ENCODE data around the gene SQSTM1. TPM values are rescaled to one million over a fixed set of nuclear protein-coding genes. Genes with fewer than 3 reads are reported as not detected.
A peak's percentile ranks its signal among the peaks of the same experiment; 100 is the strongest.

SQSTM1 gene
- total and polyA plus RNA-seq, 12 donors = 131 to 466 (median 387) TPM

DNA sequence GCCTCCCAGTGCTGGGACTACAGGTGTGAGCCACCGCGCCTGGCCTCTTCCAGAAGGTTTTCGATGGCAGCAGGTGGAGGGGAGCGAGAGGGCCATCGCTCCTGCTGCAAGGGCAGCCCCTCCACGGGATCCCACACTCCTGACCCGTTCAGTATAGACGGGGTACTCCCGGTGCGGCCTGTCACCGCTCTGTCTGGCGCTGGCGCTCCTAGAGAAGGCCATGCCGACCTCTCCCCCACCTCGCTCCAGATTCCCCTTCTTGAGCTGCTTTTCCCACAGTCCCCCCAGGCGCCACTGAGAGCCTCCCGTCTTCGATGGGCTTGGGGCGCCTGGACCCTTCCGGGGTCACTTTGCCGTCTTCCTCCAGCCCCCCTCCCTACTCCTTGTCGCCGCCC lies 4.3 kb upstream of the SQSTM1 start:
- no peaks in the 10 kb centered on the region for H3K9me3 ChIP-seq
- WGBS, 2 donors = 49 to 56% methylated on average over 23 of the region's 23 CpGs
- DNase-seq = peak in 1 of 2 donors; percentile 18
- no peaks in the 10 kb centered on the region for H3K27me3 ChIP-seq
- H3K4me3 ChIP-seq = peak overlapping the region; percentile 18 to 64 (median 58)
- peaks cover 12 to 43% (median 39%) of the 10 kb centered on the region in 9 donors for H3K4me1 ChIP-seq
- intact Hi-C loops (cut with DNase I) = no loop called here
- H3K36me3 ChIP-seq = peaks cover 0 to 23% (median 0%) of the 10 kb centered on the region in 9 donors
- no peak for ATAC-seq
- peak overlapping the region in 8 of 10 donors; percentile 10 to 100 (median 79) for H3K27ac ChIP-seq
- TF ChIP-seq, protein P1, sequence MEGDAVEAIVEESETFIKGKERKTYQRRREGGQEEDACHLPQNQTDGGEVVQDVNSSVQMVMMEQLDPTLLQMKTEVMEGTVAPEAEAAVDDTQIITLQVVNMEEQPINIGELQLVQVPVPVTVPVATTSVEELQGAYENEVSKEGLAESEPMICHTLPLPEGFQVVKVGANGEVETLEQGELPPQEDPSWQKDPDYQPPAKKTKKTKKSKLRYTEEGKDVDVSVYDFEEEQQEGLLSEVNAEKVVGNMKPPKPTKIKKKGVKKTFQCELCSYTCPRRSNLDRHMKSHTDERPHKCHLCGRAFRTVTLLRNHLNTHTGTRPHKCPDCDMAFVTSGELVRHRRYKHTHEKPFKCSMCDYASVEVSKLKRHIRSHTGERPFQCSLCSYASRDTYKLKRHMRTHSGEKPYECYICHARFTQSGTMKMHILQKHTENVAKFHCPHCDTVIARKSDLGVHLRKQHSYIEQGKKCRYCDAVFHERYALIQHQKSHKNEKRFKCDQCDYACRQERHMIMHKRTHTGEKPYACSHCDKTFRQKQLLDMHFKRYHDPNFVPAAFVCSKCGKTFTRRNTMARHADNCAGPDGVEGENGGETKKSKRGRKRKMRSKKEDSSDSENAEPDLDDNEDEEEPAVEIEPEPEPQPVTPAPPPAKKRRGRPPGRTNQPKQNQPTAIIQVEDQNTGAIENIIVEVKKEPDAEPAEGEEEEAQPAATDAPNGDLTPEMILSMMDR (IDR thresholded peaks at IDR 0.05) = no peak

DNA sequence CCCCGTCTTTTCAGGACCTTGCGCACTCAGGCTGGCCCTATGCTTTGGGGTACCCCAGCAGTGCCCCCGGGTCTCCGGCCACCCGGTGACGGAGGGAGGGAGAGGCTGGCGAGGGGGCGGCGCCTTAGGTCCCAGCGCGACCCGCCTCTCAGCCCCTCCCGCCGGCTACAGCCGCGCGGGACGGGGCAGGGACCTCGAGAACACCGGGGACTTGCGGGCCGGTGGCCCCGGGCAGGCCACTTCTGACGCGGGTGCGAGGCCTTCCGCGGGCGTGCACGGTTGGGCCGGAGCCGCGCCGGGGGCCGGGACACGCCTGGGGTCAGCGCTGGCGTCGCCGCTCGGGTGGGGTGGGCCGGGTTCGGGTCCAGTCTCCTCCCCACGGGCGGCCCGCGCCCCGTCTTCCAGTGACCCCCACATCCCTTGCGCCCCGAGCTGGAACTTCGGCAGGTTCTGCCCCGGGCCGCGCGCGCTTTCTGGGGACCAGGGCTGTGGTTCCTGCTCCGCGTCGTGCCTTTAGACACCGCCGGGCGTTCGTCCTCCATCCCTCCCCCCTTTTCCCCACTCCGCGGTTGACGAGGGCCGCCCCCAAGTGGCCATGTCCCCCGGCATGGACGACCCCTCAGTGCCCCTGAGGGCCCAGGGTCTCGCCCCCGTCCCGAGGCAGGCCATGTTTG lies 3.8 kb upstream of the SQSTM1 start:
- Histone ChIP-seq H3K27me3 (no peaks in the 10 kb centered on the region), H3K4me1 (peaks cover 12 to 45% (median 40%) of the 10 kb centered on the region in 9 donors), H3K9me3 (no peaks in the 10 kb centered on the region), H3K4me3 (peak overlapping the region; percentile 18 to 64 (median 58)), H3K27ac (peak overlapping the region in 8 of 10 donors; percentile 25 to 100 (median 98)), H3K36me3 (peaks cover 0 to 24% (median 0%) of the 10 kb centered on the region in 9 donors)
- DNase-seq (peak in 1 of 2 donors; percentile 43), ATAC-seq (no peak)
- intact Hi-C loops (cut with DNase I) = no loop called here
- 1 to 2% methylated on average over 63 to 72 of the region's 72 CpGs for WGBS, 2 donors
- TF ChIP-seq, protein P1 (IDR thresholded peaks at IDR 0.05) = peak in 3 of 9 donors; percentile 21 to 30 (median 25)

DNA sequence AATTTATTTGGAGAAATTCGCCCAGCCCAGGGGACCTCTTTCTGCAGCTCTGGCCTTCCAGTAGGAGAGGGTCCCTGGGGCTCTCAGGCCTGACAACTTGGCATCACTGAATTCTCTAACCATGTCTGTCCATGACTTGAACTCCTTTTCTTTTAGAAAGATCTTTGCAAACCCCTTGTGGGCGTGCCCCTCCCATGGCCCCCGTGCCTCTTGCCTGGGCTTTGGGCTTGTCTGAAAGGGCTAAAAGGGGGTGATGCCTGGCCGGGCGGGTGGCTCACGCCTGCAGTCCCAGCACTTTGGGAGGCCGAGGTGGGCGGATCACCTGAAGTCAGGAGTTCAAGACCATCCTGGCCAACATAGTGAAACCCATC lies 3.2 kb upstream of the SQSTM1 start:
- peak overlapping the region in 7 of 10 donors; percentile 58 to 100 (median 99) for H3K27ac ChIP-seq
- WGBS, 2 donors = 86 to 88% methylated on average over 8 of the region's 8 CpGs
- H3K9me3 ChIP-seq = no peaks in the 10 kb centered on the region
- no peak for ATAC-seq
- peak overlapping the region; percentile 18 to 64 (median 58) for H3K4me3 ChIP-seq
- peak in 1 of 2 donors; percentile 13 for DNase-seq
- TF ChIP-seq, protein P1 (IDR thresholded peaks at IDR 0.05) = no peak
- intact Hi-C loops (cut with DNase I) = no loop called here
- H3K36me3 ChIP-seq = peaks cover 0 to 24% (median 0%) of the 10 kb centered on the region in 9 donors
- peaks cover 17 to 50% (median 46%) of the 10 kb centered on the region in 9 donors for H3K4me1 ChIP-seq
- no peaks in the 10 kb centered on the region for H3K27me3 ChIP-seq

DNA sequence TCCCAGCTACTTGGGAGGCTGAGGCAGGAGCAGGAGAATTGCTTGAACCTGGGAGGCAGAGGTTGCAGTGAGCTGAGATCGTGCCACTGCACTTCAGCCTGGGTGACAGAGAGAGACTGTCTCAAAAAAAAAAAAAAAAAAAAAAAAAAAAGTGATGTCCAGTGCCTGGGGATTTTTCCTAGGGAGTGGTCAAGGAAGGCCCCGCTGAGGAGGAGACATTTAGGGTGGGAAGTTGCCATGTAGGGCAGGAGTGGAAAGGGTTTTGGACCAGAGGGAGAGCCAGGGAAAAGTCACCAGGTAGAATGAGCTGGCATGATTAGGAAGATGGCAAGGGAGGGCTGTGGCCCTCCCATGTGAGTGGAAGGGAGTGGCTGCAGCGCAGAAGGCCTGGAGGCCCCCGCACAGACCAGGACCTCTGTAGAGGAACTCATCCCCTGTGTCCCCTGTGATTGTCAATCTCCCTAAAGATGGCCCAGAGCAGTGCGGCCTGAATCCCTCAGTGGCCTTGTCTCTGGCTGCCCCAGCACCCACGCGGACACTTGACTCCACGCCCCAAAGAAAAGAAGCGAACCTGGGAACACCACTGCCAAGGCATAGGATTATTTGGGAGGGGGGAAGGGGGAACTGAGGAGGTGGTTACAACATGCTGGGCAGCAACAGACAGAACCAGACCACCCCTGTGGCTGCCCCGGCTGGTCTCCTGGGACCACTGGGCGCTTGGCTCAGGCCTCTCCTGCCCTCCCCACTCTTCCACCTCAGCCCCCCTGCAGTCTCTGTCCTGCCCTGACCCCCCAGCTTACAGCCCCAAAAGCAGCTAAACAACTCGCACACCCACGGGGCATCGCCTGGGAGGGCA lies 2.6 kb upstream of the SQSTM1 start:
- H3K27ac ChIP-seq = peak overlapping the region; percentile 97 to 100 (median 100)
- TF ChIP-seq, protein P1 (IDR thresholded peaks at IDR 0.05) = no peak
- H3K4me3 ChIP-seq = peak overlapping the region; percentile 25 to 100 (median 94)
- intact Hi-C loops (cut with DNase I) = no loop called here
- no peaks in the 10 kb centered on the region for H3K9me3 ChIP-seq
- 52 to 56% methylated on average over 14 of the region's 14 CpGs for WGBS, 2 donors
- DNase-seq (peak in 1 of 2 donors; percentile 15), ATAC-seq (no peak)
- peaks cover 23 to 57% (median 52%) of the 10 kb centered on the region in 9 donors for H3K4me1 ChIP-seq
- no peaks in the 10 kb centered on the region for H3K27me3 ChIP-seq
- H3K36me3 ChIP-seq = peaks cover 0 to 25% (median 5%) of the 10 kb centered on the region in 9 donors
